ENCODE measurements around the gene ANKMY1.
A peak's percentile ranks its signal among the peaks of the same experiment; 100 is the strongest.

ANKMY1 gene

GRCh38 chr2:240594511-240595380, 37.0 kb upstream of the ANKMY1 start:
- no peak for DNase-seq (ENCODE audit: low spot score)
- FAIRE-seq = no peak

- FAIRE-seq (no peak), DNase-seq (ENCODE audit: low spot score) (no peak)
These were observed 36.1 kb upstream of the ANKMY1 start for GRCh38 chr2:240593703-240594451.

- FAIRE-seq (no peak), DNase-seq (ENCODE audit: low spot score) (no peak)
These were observed 35.4 kb upstream of the ANKMY1 start for GRCh38 chr2:240593026-240593702.

- no peak for FAIRE-seq
- no peak for DNase-seq (ENCODE audit: low spot score)
These were observed 34.0 kb upstream of the ANKMY1 start for GRCh38 chr2:240591784-240592183.

- no peak for FAIRE-seq
- DNase-seq (ENCODE audit: low spot score) = no peak
These were observed 33.4 kb upstream of the ANKMY1 start for GRCh38 chr2:240591226-240591625.

- DNase-seq (ENCODE audit: low spot score) (no peak), FAIRE-seq (no peak)
These were observed 32.9 kb upstream of the ANKMY1 start for GRCh38 chr2:240590681-240591111.

GRCh38 chr2:240589850-240590525, 32.2 kb upstream of the ANKMY1 start:
- DNase-seq (ENCODE audit: low spot score) (no peak), FAIRE-seq (no peak)

GRCh38 chr2:240589375-240589774, 31.6 kb upstream of the ANKMY1 start:
- no peak for DNase-seq (ENCODE audit: low spot score)
- no peak for FAIRE-seq

GRCh38 chr2:240588669-240589068, 30.9 kb upstream of the ANKMY1 start:
- no peak for DNase-seq (ENCODE audit: low spot score)
- FAIRE-seq = no peak

GRCh38 chr2:240588006-240588655, 30.3 kb upstream of the ANKMY1 start:
- DNase-seq (ENCODE audit: low spot score) = no peak
- no peak for FAIRE-seq

- DNase-seq (ENCODE audit: low spot score) (no peak), FAIRE-seq (no peak)
These were observed 29.4 kb upstream of the ANKMY1 start for GRCh38 chr2:240586919-240587800.

GRCh38 chr2:240586198-240586918, 28.6 kb upstream of the ANKMY1 start, which contains the start of gene CAPN10:
TSS of gene CAPN10 (plus strand) at chr2:240586734. CDS start at chr2:240586912, 178 bp downstream.
- FAIRE-seq (peak; percentile 27), DNase-seq (ENCODE audit: low spot score) (peak; percentile 86)

GRCh38 chr2:240585681-240586197, 28.0 kb upstream of the ANKMY1 start:
- FAIRE-seq = no peak

GRCh38 chr2:240585101-240585500, 27.3 kb upstream of the ANKMY1 start:
- DNase-seq (ENCODE audit: low spot score) (no peak), FAIRE-seq (no peak)

More at GRCh38 chr2:240585681-240586197, 28.0 kb upstream of the ANKMY1 start:
- DNase-seq (ENCODE audit: low spot score) = no peak

- no peak for DNase-seq (ENCODE audit: low spot score)
- no peak for FAIRE-seq
These were observed 26.8 kb upstream of the ANKMY1 start for GRCh38 chr2:240584486-240585031.

- no peak for DNase-seq (ENCODE audit: low spot score)
- FAIRE-seq = no peak
These were observed 26.0 kb upstream of the ANKMY1 start for GRCh38 chr2:240583774-240584173.

- DNase-seq (ENCODE audit: low spot score) (no peak), FAIRE-seq (no peak)
These were observed 25.0 kb upstream of the ANKMY1 start for GRCh38 chr2:240582781-240583180.

GRCh38 chr2:240581811-240582210, 24.0 kb upstream of the ANKMY1 start:
- FAIRE-seq (no peak), DNase-seq (ENCODE audit: low spot score) (no peak)
